Body of pancreas (tissue), 4 donors: Measurements from ENCODE around the gene LRR1.
"Not testable (repeated sequence)": the region's sequence is repeated elsewhere in the genome, so short reads cannot be mapped to it uniquely, and the experiment has no call there.

Experiments
- CTCF ChIP-seq, 7 experiments: fragments of 450-650 bp in 4 of 7; fragments of 200-600 bp in 3 of 7; sonication (generic) in 3 of 7; IDR thresholded peaks; one replicate each; pipeline ENCODE4 v1.5.1; 2016 to 2019; ENCODE audit warnings: antibody characterized with exemption in 7 of 7
- POLR2A ChIP-seq, 3 donors: fragments of 450-650 bp; IDR thresholded peaks; one replicate each; pipeline ENCODE4 v1.6.1; 2016; ENCODE audit warnings: antibody characterized with exemption in 3 of 3, mild to moderate bottlenecking in 2 of 3

- TF ChIP-seq CTCF, POLR2A (IDR thresholded peaks at IDR 0.05): not testable (repeated sequence)
These were observed 13.6 kb upstream of the LRR1 start for GRCh38 chr14:49584981-49585640.
